Dendritic cell treated with granulocyte-macrophage colony-stimulating factor and Interleukin-4, amounts not matched to agents 40 ng/mL and 50 ng/mL, for 4 days (primary cell): Measurements from ENCODE around the gene POLR3A.

Source experiments
- H3K27ac Mint-ChIP-seq: one replicate; pipeline ENCODE4 v1.8.0; 2022; ENCODE audit warnings: mild to moderate bottlenecking, mixed read lengths
- H3K27me3 Mint-ChIP-seq: one replicate; pipeline ENCODE4 v1.8.0; 2022; ENCODE audit warnings: mild to moderate bottlenecking, mixed read lengths
- H3K36me3 Mint-ChIP-seq: one replicate; pipeline ENCODE4 v1.8.0; 2022; ENCODE audit warnings: low read depth, mixed read lengths
- H3K4me1 Mint-ChIP-seq: one replicate; pipeline ENCODE4 v1.8.0; 2022; ENCODE audit warnings: low read depth, mixed read lengths
- H3K4me3 Mint-ChIP-seq: one replicate; pipeline ENCODE4 v1.8.0; 2022; ENCODE audit warnings: mild to moderate bottlenecking, moderate library complexity, mixed read lengths
- H3K9me3 Mint-ChIP-seq: one replicate; pipeline ENCODE4 v1.8.0; 2022; ENCODE audit warnings: mixed read lengths
- intact Hi-C: fragments of 100-400 bp; cut with micrococcal nuclease; formaldehyde crosslinking; loops from one replicate; pipeline ENCODE4 v1.15.0; 2022

Gene POLR3A

GRCh38 chr10:77926566-77927401 lies 102.5 kb downstream of the POLR3A start, which contains the start of gene DLG5:
DLG5 (minus strand) TSS chr10:77926755; CDS start chr10:77926520, 235 bp downstream.
- intact Hi-C loops: no loop called here
- Mint-ChIP-seq H3K4me3 (peak within 1 kb of the TSS; percentile 73), H3K27ac (no peak within 1 kb of the TSS), H3K27me3 (peaks cover 62% of the 10 kb centered on the region), H3K4me1 (peaks cover 14% of the 10 kb centered on the region), H3K36me3 (no peaks in the 10 kb centered on the region), H3K9me3 (no peaks in the 10 kb centered on the region)

- no peaks in the 10 kb centered on the region for H3K9me3 Mint-ChIP-seq
- H3K4me3 Mint-ChIP-seq: peak overlapping the region; percentile 73
- no peaks in the 10 kb centered on the region for H3K36me3 Mint-ChIP-seq
- intact Hi-C loops: no loop called here
- H3K27me3 Mint-ChIP-seq: peaks cover 56% of the 10 kb centered on the region
- no peak overlapping the region for H3K27ac Mint-ChIP-seq
- peaks cover 14% of the 10 kb centered on the region for H3K4me1 Mint-ChIP-seq
These were observed 103.3 kb downstream of the POLR3A start for GRCh38 chr10:77925795-77926565.

GRCh38 chr10:77925410-77925794 lies 103.9 kb downstream of the POLR3A start:
- Mint-ChIP-seq H3K4me3 (peak overlapping the region; percentile 73), H3K9me3 (no peaks in the 10 kb centered on the region), H3K27me3 (peaks cover 56% of the 10 kb centered on the region), H3K27ac (no peak overlapping the region), H3K36me3 (no peaks in the 10 kb centered on the region), H3K4me1 (peaks cover 14% of the 10 kb centered on the region)
- intact Hi-C loops: no loop called here

GRCh38 chr10:77922566-77923179 lies 106.6 kb downstream of the POLR3A start:
- Mint-ChIP-seq H3K9me3 (no peaks in the 10 kb centered on the region), H3K27me3 (peaks cover 32% of the 10 kb centered on the region), H3K4me1 (peaks cover 14% of the 10 kb centered on the region), H3K4me3 (no peak overlapping the region), H3K36me3 (no peaks in the 10 kb centered on the region), H3K27ac (no peak overlapping the region)
- intact Hi-C loops: no loop called here

GRCh38 chr10:77922055-77922454 lies 107.3 kb downstream of the POLR3A start:
- intact Hi-C loops: no loop called here
- H3K4me1 Mint-ChIP-seq: peaks cover 8% of the 10 kb centered on the region

GRCh38 chr10:77921395-77921794 lies 107.9 kb downstream of the POLR3A start:
- no peaks in the 10 kb centered on the region for H3K36me3 Mint-ChIP-seq
- no peak overlapping the region for H3K27ac Mint-ChIP-seq
- H3K9me3 Mint-ChIP-seq: no peaks in the 10 kb centered on the region
- no peak overlapping the region for H3K4me3 Mint-ChIP-seq
- H3K4me1 Mint-ChIP-seq: peaks cover 8% of the 10 kb centered on the region
- H3K27me3 Mint-ChIP-seq: peaks cover 24% of the 10 kb centered on the region
- intact Hi-C loops: no loop called here

More at GRCh38 chr10:77922055-77922454, 107.3 kb downstream of the POLR3A start:
- Mint-ChIP-seq H3K4me3 (no peak overlapping the region), H3K36me3 (no peaks in the 10 kb centered on the region), H3K27ac (no peak overlapping the region), H3K9me3 (no peaks in the 10 kb centered on the region), H3K27me3 (peaks cover 26% of the 10 kb centered on the region)

- H3K4me1 Mint-ChIP-seq: peaks cover 5% of the 10 kb centered on the region
- peaks cover 18% of the 10 kb centered on the region for H3K27me3 Mint-ChIP-seq
These were observed 108.8 kb downstream of the POLR3A start for GRCh38 chr10:77920495-77920894.

GRCh38 chr10:77919713-77920108 lies 109.6 kb downstream of the POLR3A start:
- Mint-ChIP-seq H3K9me3 (no peaks in the 10 kb centered on the region), H3K27ac (no peak overlapping the region), H3K4me1 (no peaks in the 10 kb centered on the region), H3K36me3 (no peaks in the 10 kb centered on the region), H3K27me3 (peaks cover 11% of the 10 kb centered on the region), H3K4me3 (no peak overlapping the region)
- intact Hi-C loops: no loop called here

More at GRCh38 chr10:77920495-77920894, 108.8 kb downstream of the POLR3A start:
- intact Hi-C loops: no loop called here
- Mint-ChIP-seq H3K27ac (no peak overlapping the region), H3K4me3 (no peak overlapping the region), H3K36me3 (no peaks in the 10 kb centered on the region), H3K9me3 (no peaks in the 10 kb centered on the region)
